H9 (cell line): ENCODE results near the gene GOLGA3. TPM values are rescaled to one million over a fixed set of nuclear protein-coding genes. Genes with fewer than 3 reads are reported as not detected.

Experiments
- DNase-seq: peaks from one replicate; pipeline ENCODE4 v3.0.0-alpha.2; 2017
- H2AFZ ChIP-seq: one replicate; pipeline ENCODE4 v1.6.1; 2013; ENCODE audit warnings: mild to moderate bottlenecking, low read length, control low read depth, moderate library complexity
- H2AK5ac ChIP-seq: 2 replicates; pipeline ENCODE4 v1.6.1; 2013; ENCODE audit warnings: low read length, control low read depth, mixed read lengths; ENCODE audit not compliant: insufficient read length
- H2BK120ac ChIP-seq: one replicate; pipeline ENCODE4 v1.6.1; 2013; ENCODE audit warnings: low read depth, mild to moderate bottlenecking, low read length, control low read depth, inconsistent platforms; ENCODE audit not compliant: poor library complexity, severe bottlenecking
- H2BK12ac ChIP-seq: 2 replicates; pipeline ENCODE4 v1.6.1; 2013; ENCODE audit warnings: low read length, control low read depth, mixed read lengths, low read depth; ENCODE audit not compliant: insufficient read length
- H2BK15ac ChIP-seq: 2 replicates; pipeline ENCODE4 v1.6.1; 2013; ENCODE audit warnings: low read depth, low read length, control low read depth
- H2BK20ac ChIP-seq: one replicate; pipeline ENCODE4 v1.6.1; 2013; ENCODE audit warnings: low read depth, mild to moderate bottlenecking, low read length, control low read depth, inconsistent platforms; ENCODE audit not compliant: poor library complexity, severe bottlenecking
- H2BK5ac ChIP-seq: 2 replicates; pipeline ENCODE4 v1.6.1; 2013; ENCODE audit warnings: low read length, control low read depth, mixed read lengths; ENCODE audit not compliant: insufficient read length
- H3K14ac ChIP-seq: 2 replicates; pipeline ENCODE4 v1.6.1; 2013; ENCODE audit warnings: low read length, control low read depth; ENCODE audit not compliant: insufficient read depth
- H3K18ac ChIP-seq: 2 replicates; pipeline ENCODE4 v1.6.1; 2013; ENCODE audit warnings: low read depth, mild to moderate bottlenecking, mixed read lengths, low read length, control low read depth; ENCODE audit not compliant: insufficient read length
- H3K23ac ChIP-seq: 2 replicates; pipeline ENCODE4 v1.6.1; 2013; ENCODE audit warnings: low read length, control low read depth, mixed read lengths, low read depth; ENCODE audit not compliant: insufficient read length
- H3K23me2 ChIP-seq: 2 replicates; pipeline ENCODE4 v1.6.1; 2013; ENCODE audit warnings: low read depth, mild to moderate bottlenecking, mixed read lengths, low read length, control low read depth; ENCODE audit not compliant: insufficient read length, poor library complexity, severe bottlenecking
- H3K27ac ChIP-seq: 2 replicates; pipeline ENCODE4 v1.5.1; 2013; ENCODE audit warnings: low read length, control low read depth, mixed read lengths, low read depth; ENCODE audit not compliant: insufficient read length
- H3K27me3 ChIP-seq: 2 replicates; pipeline ENCODE4 v1.6.1; 2013; ENCODE audit warnings: low read length, control low read depth, inconsistent platforms; ENCODE audit not compliant: insufficient read depth
- H3K4ac ChIP-seq: 2 replicates; pipeline ENCODE4 v1.6.1; 2013; ENCODE audit warnings: low read depth, mild to moderate bottlenecking, control low read depth, inconsistent platforms, low read length, moderate library complexity
- H3K4me1 ChIP-seq: 2 replicates; pipeline ENCODE4 v1.6.1; 2013; ENCODE audit warnings: low read length, control low read depth, inconsistent platforms; ENCODE audit not compliant: insufficient read depth
- H3K4me2 ChIP-seq: 2 replicates; pipeline ENCODE4 v1.6.1; 2013; ENCODE audit warnings: low read length, control low read depth, mixed read lengths; ENCODE audit not compliant: insufficient read length, insufficient read depth
- H3K56ac ChIP-seq: 2 replicates; pipeline ENCODE4 v1.6.1; 2013; ENCODE audit warnings: low read depth, mild to moderate bottlenecking, mixed read lengths, low read length, control low read depth; ENCODE audit not compliant: insufficient read length
- H3K79me1 ChIP-seq: 2 replicates; pipeline ENCODE4 v1.6.1; 2013; ENCODE audit warnings: low read depth, mild to moderate bottlenecking, moderate library complexity, low read length, control low read depth, inconsistent platforms; ENCODE audit not compliant: insufficient read depth, poor library complexity, severe bottlenecking
- H3K79me2 ChIP-seq: 2 replicates; pipeline ENCODE4 v1.6.1; 2013; ENCODE audit warnings: low read length, control low read depth, inconsistent platforms; ENCODE audit not compliant: insufficient read depth
- H3K9ac ChIP-seq: 2 replicates; pipeline ENCODE4 v1.6.1; 2013; ENCODE audit warnings: low read length, control low read depth, mixed read lengths; ENCODE audit not compliant: insufficient read length; ENCODE audit errors: extremely low read depth
- H3K9me3 ChIP-seq: one replicate; pipeline ENCODE4 v1.6.1; 2013; ENCODE audit warnings: low read depth, low read length, inconsistent platforms; ENCODE audit not compliant: control insufficient read depth
- H3T11ph ChIP-seq: one replicate; pipeline ENCODE4 v1.6.1; 2013; ENCODE audit warnings: mild to moderate bottlenecking, low read length, control low read depth, inconsistent platforms
- H4K20me1 ChIP-seq: one replicate; pipeline ENCODE4 v1.6.1; 2013; ENCODE audit not compliant: control insufficient read depth, insufficient read length, insufficient read depth
- H4K5ac ChIP-seq: 2 replicates; pipeline ENCODE4 v1.6.1; 2013; ENCODE audit warnings: low read depth, mild to moderate bottlenecking, mixed read lengths, low read length, control low read depth; ENCODE audit not compliant: insufficient read length
- H4K8ac ChIP-seq: replicated peaks from 2 replicates; pipeline ENCODE4 v1.6.1; 2013; ENCODE audit warnings: low read length, control low read depth, mixed read lengths, low read depth; ENCODE audit not compliant: insufficient read length
- H4K91ac ChIP-seq: 2 replicates; pipeline ENCODE4 v1.6.1; 2013; ENCODE audit warnings: low read depth, mild to moderate bottlenecking, moderate library complexity, mixed read lengths, low read length, control low read depth; ENCODE audit not compliant: insufficient read length
- H3K27ac Mint-ChIP-seq, 3 experiments: 2 replicates in 2 of 3; 3 replicates in 1 of 3; pipeline ENCODE4 v1.8.0; 2020 to 2021; ENCODE audit warnings: mixed read lengths in 3 of 3, mild to moderate bottlenecking in 1 of 3, moderate library complexity in 1 of 3
- H3K27me3 Mint-ChIP-seq: 2 replicates; pipeline ENCODE4 v1.8.0; 2021; ENCODE audit warnings: low read depth, mild to moderate bottlenecking, moderate library complexity, mixed read lengths
- H3K36me3 Mint-ChIP-seq, 3 experiments: 2 replicates in 2 of 3; 3 replicates in 1 of 3; pipeline ENCODE4 v1.8.0; 2020 to 2021; ENCODE audit warnings: low read depth in 3 of 3, mixed read lengths in 3 of 3; ENCODE audit not compliant: insufficient read depth in 1 of 3
- H3K4me1 Mint-ChIP-seq, 2 experiments: 2 replicates each; pipeline ENCODE4 v1.8.0; 2020; ENCODE audit warnings: mixed read lengths in 2 of 2
- H3K4me3 Mint-ChIP-seq, 2 experiments: 2 replicates in 1 of 2; 3 replicates in 1 of 2; pipeline ENCODE4 v1.8.0; 2020 to 2021; ENCODE audit warnings: mild to moderate bottlenecking in 2 of 2, mixed read lengths in 2 of 2, moderate library complexity in 1 of 2
- H3K9me3 Mint-ChIP-seq, 2 experiments: 2 replicates in 1 of 2; 3 replicates in 1 of 2; pipeline ENCODE4 v1.8.0; 2020; ENCODE audit warnings: mild to moderate bottlenecking in 2 of 2, mixed read lengths in 2 of 2, moderate library complexity in 1 of 2
- WGBS: extraction: QIAGEN DNeasy Blood & Tissue Kit; methylation state at CpG from one replicate; pipeline ENCODE4 v1.1.7; 2013; ENCODE audit warnings: missing lambda C conversion rate, low lambda C conversion rate, mixed read lengths; ENCODE audit not compliant: insufficient read length; ENCODE audit errors: extremely low coverage; 5-methylcytosine and 5-hydroxymethylcytosine counted together
- total RNA-seq: library from RNA; stranded (reverse); gene quantifications from 2 replicates; pipeline ENCODE4 v1.2.1, GENCODE V29; 2021
- TF ChIP-seq, protein P1 (sequence below): fragments of 200-600 bp; sonication (generic); conservative IDR thresholded peaks from 3 replicates; pipeline ENCODE4 v1.8.0; 2021; ENCODE audit warnings: antibody characterized with exemption, mild to moderate bottlenecking

GOLGA3 gene
- total RNA-seq, 1 experiment from 2014 or later, result 40.1 TPM

DNA sequence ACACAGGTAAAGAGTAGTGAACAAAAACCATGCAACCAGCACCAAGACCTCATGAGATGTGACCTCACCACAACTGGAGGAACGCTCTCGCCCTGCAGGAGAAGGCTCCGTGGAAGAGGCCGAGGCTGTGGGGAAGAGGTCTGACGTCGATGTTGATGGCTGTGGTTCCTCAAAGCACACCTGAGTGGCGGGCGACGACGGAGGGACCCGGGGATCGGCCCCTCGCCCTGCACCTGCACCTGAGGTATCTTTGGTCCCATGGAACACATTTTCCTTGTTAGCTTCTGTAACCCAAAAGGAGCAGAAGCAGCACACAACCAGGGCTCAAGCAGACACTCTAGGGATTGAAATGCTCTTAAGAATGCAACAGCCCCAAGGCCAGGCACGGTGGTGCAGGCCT lies 40.9 kb upstream of the GOLGA3 start:
- Histone ChIP-seq H2BK5ac (no peak overlapping the region), H3K23me2 (no peaks in the 10 kb centered on the region), H2BK120ac (no peak overlapping the region), H3K9me3 (no peaks in the 10 kb centered on the region), H3K23ac (no peak overlapping the region), H3K9ac (no peak overlapping the region), H2BK20ac (no peak overlapping the region), H4K91ac (no peak overlapping the region), H2BK12ac (no peak overlapping the region), H3K18ac (no peak overlapping the region), H3K79me2 (no peaks in the 10 kb centered on the region), H3K27me3 (no peaks in the 10 kb centered on the region), H3K56ac (no peak overlapping the region), H2BK15ac (no peak overlapping the region), H4K20me1 (peaks cover 2% of the 10 kb centered on the region), H3T11ph (no peak overlapping the region), H3K4ac (no peak overlapping the region), H4K8ac (no peak overlapping the region), H3K27ac (no peak overlapping the region), H3K4me1 (no peaks in the 10 kb centered on the region), H4K5ac (no peak overlapping the region), H3K79me1 (no peaks in the 10 kb centered on the region), H2AK5ac (no peak overlapping the region), H2AFZ (no peak overlapping the region), H3K4me2 (no peak overlapping the region), H3K14ac (no peak overlapping the region)
- no peak for DNase-seq
- Mint-ChIP-seq H3K9me3 (no peaks in the 10 kb centered on the region), H3K4me1 (no peaks in the 10 kb centered on the region), H3K4me3 (no peak overlapping the region), H3K27ac (no peak overlapping the region), H3K36me3 (peaks cover 23 to 68% (median 45%) of the 10 kb centered on the region in 3 experiments), H3K27me3 (no peaks in the 10 kb centered on the region)
- TF ChIP-seq, protein P1, sequence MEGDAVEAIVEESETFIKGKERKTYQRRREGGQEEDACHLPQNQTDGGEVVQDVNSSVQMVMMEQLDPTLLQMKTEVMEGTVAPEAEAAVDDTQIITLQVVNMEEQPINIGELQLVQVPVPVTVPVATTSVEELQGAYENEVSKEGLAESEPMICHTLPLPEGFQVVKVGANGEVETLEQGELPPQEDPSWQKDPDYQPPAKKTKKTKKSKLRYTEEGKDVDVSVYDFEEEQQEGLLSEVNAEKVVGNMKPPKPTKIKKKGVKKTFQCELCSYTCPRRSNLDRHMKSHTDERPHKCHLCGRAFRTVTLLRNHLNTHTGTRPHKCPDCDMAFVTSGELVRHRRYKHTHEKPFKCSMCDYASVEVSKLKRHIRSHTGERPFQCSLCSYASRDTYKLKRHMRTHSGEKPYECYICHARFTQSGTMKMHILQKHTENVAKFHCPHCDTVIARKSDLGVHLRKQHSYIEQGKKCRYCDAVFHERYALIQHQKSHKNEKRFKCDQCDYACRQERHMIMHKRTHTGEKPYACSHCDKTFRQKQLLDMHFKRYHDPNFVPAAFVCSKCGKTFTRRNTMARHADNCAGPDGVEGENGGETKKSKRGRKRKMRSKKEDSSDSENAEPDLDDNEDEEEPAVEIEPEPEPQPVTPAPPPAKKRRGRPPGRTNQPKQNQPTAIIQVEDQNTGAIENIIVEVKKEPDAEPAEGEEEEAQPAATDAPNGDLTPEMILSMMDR, result no peak
- no CpG with 5 or more reads among the region's 14 CpGs for WGBS
